Measurements from ENCODE around the gene SUN1. TPM values are rescaled to one million over a fixed set of nuclear protein-coding genes. Genes with fewer than 3 reads are reported as not detected.

Gene SUN1
- total RNA-seq, 1 experiment from 2014 or later, result 252 TPM

DNA sequence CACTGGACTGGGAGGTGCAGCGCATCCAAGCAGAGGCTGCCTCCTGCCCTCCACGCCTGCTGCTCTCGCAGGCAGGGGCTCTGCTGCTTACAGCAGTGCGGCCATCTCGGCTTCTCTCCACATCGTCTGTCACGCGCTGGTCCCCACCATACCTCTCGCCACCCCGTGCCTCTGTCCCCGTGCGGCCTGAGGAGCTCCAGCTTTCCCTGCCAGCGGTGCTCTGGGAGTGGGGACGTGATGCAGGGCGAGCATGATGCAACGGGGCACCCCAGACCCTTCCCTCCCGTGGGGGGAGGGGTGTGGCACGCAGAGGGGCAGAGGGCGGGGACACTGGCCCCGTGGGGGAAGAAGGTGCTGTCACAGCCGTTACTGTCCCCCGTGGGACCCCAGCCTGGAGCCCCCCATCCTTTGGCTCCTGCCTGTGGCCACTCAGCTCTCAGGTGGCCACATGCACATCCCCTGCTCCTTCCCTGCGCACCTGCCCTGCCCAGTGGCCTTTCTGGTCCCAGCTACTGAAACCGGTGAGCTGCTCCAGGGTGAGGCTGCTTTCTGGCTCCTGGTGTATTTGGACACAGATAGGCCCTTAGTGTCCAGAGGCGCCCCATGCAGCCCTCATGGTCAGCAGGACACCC, 53.1 kb downstream of the SUN1 start:
- intact Hi-C loops (cut with micrococcal nuclease; ENCODE audit: unreplicated experiment), result no loop called here
- Mint-ChIP-seq H3K4me3 (ENCODE audit: low read depth, unreplicated experiment) (no peak overlapping the region), H3K9me3 (ENCODE audit: low read depth, unreplicated experiment) (no peaks in the 10 kb centered on the region), H3K36me3 (ENCODE audit: insufficient read depth, unreplicated experiment) (peaks cover 89% of the 10 kb centered on the region), H3K27ac (ENCODE audit: unreplicated experiment) (peak overlapping the region; percentile 39), H3K4me1 (ENCODE audit: low read depth, unreplicated experiment) (peaks cover 15% of the 10 kb centered on the region), H3K27me3 (ENCODE audit: unreplicated experiment) (no peaks in the 10 kb centered on the region)
- DNase-seq, result no peak
- CTCF ChIA-PET, result no interaction called here
- no TSS peak for BruUV-seq (replicated peaks)
- TF ChIP-seq, protein P1, sequence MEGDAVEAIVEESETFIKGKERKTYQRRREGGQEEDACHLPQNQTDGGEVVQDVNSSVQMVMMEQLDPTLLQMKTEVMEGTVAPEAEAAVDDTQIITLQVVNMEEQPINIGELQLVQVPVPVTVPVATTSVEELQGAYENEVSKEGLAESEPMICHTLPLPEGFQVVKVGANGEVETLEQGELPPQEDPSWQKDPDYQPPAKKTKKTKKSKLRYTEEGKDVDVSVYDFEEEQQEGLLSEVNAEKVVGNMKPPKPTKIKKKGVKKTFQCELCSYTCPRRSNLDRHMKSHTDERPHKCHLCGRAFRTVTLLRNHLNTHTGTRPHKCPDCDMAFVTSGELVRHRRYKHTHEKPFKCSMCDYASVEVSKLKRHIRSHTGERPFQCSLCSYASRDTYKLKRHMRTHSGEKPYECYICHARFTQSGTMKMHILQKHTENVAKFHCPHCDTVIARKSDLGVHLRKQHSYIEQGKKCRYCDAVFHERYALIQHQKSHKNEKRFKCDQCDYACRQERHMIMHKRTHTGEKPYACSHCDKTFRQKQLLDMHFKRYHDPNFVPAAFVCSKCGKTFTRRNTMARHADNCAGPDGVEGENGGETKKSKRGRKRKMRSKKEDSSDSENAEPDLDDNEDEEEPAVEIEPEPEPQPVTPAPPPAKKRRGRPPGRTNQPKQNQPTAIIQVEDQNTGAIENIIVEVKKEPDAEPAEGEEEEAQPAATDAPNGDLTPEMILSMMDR (IDR thresholded peaks at IDR 0.05; ENCODE audit: unreplicated experiment), result no peak

DNA sequence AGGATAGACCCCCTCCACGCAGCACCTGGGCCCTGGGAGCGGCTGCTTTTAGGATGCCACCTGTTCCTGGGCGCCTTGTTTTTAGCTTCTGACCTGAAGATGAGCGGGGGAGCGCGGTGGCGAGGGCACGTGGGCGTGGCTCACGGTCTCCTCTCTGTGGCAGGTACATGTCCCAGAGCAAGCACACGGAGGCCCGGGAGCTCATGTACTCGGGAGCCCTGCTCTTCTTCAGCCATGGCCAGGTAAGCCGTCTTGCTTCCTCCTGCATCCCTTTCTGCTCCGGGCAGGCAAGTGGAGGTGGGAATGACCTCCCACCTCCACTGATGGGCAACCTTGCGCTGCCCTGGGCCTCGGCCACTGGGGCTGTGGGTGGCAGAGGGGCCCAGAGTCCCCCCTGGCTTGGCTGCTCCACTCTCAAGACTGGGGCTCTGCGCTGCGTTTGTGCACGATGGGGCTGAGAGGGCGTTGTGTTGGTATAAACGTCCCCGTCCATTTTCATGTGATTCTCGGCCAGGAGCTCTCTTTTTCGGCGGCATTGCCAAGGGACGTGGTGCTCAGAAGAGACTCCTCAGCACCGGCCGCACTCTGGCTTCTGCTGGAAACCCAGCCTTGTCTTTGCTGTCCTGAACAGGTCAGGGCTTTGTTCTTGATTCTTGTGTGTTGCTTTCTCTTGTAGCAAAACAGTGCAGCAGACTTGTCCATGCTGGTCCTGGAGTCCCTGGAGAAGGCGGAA, 53.8 kb downstream of the SUN1 start:
- no peaks in the 10 kb centered on the region for H3K27me3 Mint-ChIP-seq (ENCODE audit: unreplicated experiment)
- DNase-seq, result no peak
- intact Hi-C loops (cut with micrococcal nuclease; ENCODE audit: unreplicated experiment), result no loop called here
- no TSS peak for BruUV-seq (replicated peaks)
- peaks cover 88% of the 10 kb centered on the region for H3K36me3 Mint-ChIP-seq (ENCODE audit: insufficient read depth, unreplicated experiment)
- no peak overlapping the region for H3K4me3 Mint-ChIP-seq (ENCODE audit: low read depth, unreplicated experiment)
- H3K4me1 Mint-ChIP-seq (ENCODE audit: low read depth, unreplicated experiment), result peaks cover 15% of the 10 kb centered on the region
- CTCF ChIA-PET, result no interaction called here
- TF ChIP-seq, protein P1 (IDR thresholded peaks at IDR 0.05; ENCODE audit: unreplicated experiment), result no peak
- H3K27ac Mint-ChIP-seq (ENCODE audit: unreplicated experiment), result peak overlapping the region; percentile 39
- H3K9me3 Mint-ChIP-seq (ENCODE audit: low read depth, unreplicated experiment), result no peaks in the 10 kb centered on the region

DNA sequence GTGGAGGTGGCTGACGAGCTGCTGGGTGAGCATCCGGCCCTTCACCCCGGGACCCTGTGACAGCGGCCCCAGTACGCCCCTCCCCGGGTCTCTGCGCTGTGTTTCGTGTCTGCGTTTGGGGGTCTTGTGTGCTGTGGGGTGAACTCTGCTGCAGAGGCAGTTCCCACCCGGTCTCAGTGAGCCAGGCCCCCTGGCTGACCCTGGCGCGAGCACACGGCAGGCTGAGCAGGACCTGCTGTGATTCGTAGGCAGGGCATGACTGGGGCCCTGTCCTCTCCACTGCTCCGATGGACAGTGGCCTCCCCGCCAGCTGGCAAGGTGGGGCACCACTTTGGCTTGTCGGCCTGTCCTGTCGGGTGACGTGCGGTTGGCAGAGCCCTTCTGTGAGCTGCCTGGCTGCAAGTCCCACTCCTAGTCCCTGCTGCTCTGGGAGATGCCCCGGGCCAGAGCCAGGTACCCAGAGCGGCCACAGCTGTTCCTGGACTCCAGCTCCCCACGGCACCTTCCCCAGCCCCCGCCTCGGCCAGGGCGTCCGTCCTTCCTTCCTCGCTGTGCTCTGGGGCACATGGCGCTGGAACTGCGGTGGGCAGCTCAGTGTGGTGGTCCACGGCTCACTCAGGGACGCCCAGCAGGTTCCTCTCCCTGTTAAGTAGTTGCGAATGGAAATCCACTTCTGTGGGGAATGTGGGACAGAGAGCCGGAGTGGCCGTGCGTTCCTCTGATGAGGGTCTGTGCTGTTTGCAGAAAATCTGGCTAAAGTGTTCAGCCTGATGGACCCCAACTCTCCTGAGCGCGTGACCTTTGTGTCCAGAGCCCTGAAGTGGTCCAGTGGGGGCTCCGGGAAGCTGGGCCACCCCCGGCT, 54.6 kb downstream of the SUN1 start:
- peak overlapping the region; percentile 59 for H3K27ac Mint-ChIP-seq (ENCODE audit: unreplicated experiment)
- intact Hi-C loops (cut with micrococcal nuclease; ENCODE audit: unreplicated experiment), result no loop called here
- CTCF ChIA-PET, result no interaction called here

DNA sequence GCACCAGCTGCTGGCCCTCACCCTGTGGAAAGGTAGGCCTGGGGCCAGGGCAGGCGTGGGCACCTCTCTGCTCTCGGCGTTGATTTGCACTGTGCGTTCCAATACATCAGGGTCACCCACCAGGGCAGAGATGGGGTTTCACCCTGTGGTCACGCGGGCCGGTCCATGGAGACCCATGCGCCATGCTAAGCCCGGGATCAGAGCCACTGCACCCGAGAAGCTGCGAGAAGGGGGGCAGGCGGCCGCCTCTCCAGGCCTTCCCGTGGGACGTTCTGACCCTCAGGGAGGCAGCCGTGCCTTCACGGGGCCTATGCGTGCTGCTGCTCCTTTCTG, 55.2 kb downstream of the SUN1 start:
- intact Hi-C loops (cut with micrococcal nuclease; ENCODE audit: unreplicated experiment), result no loop called here
- peaks cover 91% of the 10 kb centered on the region for H3K36me3 Mint-ChIP-seq (ENCODE audit: insufficient read depth, unreplicated experiment)
- peaks cover 12% of the 10 kb centered on the region for H3K4me1 Mint-ChIP-seq (ENCODE audit: low read depth, unreplicated experiment)
- no peaks in the 10 kb centered on the region for H3K27me3 Mint-ChIP-seq (ENCODE audit: unreplicated experiment)
- CTCF ChIA-PET, result no interaction called here
- TF ChIP-seq, protein P1 (IDR thresholded peaks at IDR 0.05; ENCODE audit: unreplicated experiment), result no peak
- peak overlapping the region; percentile 59 for H3K27ac Mint-ChIP-seq (ENCODE audit: unreplicated experiment)
- DNase-seq, result no peak
- no peak overlapping the region for H3K4me3 Mint-ChIP-seq (ENCODE audit: low read depth, unreplicated experiment)
- no peaks in the 10 kb centered on the region for H3K9me3 Mint-ChIP-seq (ENCODE audit: low read depth, unreplicated experiment)
- no TSS peak for BruUV-seq (replicated peaks)

More for the DNA sequence above, 54.6 kb downstream of the SUN1 start:
- Mint-ChIP-seq H3K36me3 (ENCODE audit: insufficient read depth, unreplicated experiment) (peaks cover 90% of the 10 kb centered on the region), H3K9me3 (ENCODE audit: low read depth, unreplicated experiment) (no peaks in the 10 kb centered on the region), H3K4me1 (ENCODE audit: low read depth, unreplicated experiment) (peaks cover 11% of the 10 kb centered on the region), H3K27me3 (ENCODE audit: unreplicated experiment) (no peaks in the 10 kb centered on the region), H3K4me3 (ENCODE audit: low read depth, unreplicated experiment) (no peak overlapping the region)
- TF ChIP-seq, protein P1 (IDR thresholded peaks at IDR 0.05; ENCODE audit: unreplicated experiment), result no peak
- no peak for DNase-seq
- BruUV-seq (replicated peaks), result no TSS peak
